HG03342 (cell line): ENCODE results near the gene SLC39A3.

Source experiments
- ATAC-seq: cut with Tn5 transposase; IDR thresholded peaks from one replicate; pipeline ENCODE4 v1.9.1; 2021; ENCODE audit warnings: mild to moderate bottlenecking, moderate library complexity; ENCODE audit not compliant: unreplicated experiment

SLC39A3 gene

GRCh38 chr19:2750808-2751437 is 11.1 kb upstream of the SLC39A3 start:
- ATAC-seq: no peak

GRCh38 chr19:2747349-2747748 is 7.5 kb upstream of the SLC39A3 start:
- no peak for ATAC-seq

DNA sequence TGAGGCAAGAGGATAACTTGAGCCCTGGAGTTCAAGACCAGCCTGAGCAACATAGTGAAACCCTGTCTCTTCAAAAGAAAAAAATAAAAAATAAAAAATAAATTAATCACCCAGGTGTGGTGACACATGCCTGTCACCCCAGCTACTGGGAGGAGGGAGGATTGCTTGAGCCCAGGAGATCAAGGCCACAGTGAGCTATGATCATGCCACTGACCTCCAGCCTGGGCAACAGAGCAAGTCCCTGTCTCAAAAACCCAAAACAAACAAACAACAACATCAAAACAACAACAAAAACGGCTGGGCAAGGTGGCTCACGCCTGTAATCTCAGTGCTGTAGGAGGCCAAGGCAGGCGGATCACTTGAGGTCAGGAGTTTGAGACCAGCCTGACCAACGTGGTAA is 4.3 kb upstream of the SLC39A3 start:
- no peak for ATAC-seq

DNA sequence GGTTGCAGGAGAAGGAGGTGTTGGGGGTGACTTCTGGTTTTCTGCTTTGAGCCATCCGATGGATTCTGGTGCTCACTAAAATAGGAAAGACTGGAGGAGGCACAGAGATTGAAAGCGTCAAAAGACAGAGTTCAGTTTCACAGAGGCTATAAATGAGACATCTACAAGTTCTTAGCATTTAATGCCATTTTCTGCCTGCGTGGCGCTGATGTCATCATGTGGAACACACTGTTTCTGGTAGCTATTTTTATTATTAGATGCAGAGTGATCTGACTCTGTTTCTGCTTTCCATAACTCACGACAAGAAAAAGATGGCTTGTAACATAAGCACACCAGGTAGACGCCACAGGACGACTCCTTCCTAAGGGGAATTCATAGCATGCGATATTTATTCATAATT is 3.3 kb upstream of the SLC39A3 start:
- no peak for ATAC-seq

GRCh38 chr19:2740314-2740656 is 468 bp upstream of the SLC39A3 start:
- ATAC-seq: no peak

GRCh38 chr19:2736550-2737190 is 3.1 kb downstream of the SLC39A3 start:
- ATAC-seq: no peak

GRCh38 chr19:2735374-2735773 is 4.4 kb downstream of the SLC39A3 start:
- ATAC-seq: no peak

DNA sequence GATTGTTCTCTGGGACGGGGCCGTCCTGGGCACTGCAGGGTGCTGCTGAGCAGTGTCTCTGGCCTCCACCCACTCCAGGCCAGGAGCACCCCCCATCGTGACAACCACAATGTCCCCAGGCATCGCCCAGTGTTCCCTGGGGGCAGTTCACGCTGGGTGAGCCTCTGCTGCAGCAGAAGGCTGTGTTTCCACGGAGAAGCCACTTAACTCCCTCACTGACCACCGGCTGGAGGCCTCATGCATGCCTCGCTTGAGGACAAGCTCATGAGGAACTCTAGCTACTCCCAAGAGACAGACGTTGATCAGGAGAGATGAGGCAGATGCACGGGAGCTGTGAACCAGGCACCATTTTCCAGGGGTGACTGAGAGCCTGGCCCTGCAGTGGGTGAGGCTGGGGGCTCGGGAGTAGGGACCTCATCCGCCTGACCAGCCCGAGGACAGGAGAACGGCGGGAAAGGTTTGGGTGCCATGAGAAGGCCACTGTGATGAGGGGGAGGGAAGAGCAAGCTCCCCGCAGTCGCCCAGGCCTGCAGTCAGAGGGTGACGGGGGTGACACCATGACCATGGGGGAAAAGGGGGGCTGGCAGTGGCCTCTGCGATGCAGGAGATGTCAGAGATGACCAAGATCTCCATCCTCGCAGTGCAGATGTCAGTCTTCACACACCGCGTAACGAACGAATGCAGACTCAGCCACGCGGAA is 5.1 kb downstream of the SLC39A3 start:
- ATAC-seq: no peak

- ATAC-seq: no peak
These were observed 5.8 kb downstream of the SLC39A3 start for GRCh38 chr19:2733930-2734588.

DNA sequence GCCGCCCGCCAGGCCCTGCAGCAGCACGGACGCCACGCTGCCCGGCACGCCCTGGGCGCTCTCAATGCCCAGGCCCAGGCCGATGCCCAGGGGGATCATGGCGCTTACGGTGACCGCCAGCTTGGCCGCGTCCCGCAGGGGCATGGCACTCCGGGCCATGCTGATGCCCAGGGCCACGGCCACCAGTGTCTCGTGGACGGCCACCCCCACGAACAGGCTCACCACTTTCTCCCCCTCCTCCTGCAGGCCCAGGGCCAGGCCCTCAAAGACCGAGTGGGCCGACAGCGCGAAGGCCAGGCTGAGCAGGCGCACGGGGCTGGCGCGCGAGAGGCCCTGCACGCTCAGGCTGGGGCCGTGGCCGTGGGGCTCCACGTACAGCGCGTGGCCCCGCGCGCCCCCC is 6.9 kb downstream of the SLC39A3 start:
- ATAC-seq: no peak

- no peak for ATAC-seq
These were observed 7.6 kb downstream of the SLC39A3 start for GRCh38 chr19:2732157-2732725.

GRCh38 chr19:2731181-2731995 is 8.4 kb downstream of the SLC39A3 start:
- ATAC-seq: no peak

DNA sequence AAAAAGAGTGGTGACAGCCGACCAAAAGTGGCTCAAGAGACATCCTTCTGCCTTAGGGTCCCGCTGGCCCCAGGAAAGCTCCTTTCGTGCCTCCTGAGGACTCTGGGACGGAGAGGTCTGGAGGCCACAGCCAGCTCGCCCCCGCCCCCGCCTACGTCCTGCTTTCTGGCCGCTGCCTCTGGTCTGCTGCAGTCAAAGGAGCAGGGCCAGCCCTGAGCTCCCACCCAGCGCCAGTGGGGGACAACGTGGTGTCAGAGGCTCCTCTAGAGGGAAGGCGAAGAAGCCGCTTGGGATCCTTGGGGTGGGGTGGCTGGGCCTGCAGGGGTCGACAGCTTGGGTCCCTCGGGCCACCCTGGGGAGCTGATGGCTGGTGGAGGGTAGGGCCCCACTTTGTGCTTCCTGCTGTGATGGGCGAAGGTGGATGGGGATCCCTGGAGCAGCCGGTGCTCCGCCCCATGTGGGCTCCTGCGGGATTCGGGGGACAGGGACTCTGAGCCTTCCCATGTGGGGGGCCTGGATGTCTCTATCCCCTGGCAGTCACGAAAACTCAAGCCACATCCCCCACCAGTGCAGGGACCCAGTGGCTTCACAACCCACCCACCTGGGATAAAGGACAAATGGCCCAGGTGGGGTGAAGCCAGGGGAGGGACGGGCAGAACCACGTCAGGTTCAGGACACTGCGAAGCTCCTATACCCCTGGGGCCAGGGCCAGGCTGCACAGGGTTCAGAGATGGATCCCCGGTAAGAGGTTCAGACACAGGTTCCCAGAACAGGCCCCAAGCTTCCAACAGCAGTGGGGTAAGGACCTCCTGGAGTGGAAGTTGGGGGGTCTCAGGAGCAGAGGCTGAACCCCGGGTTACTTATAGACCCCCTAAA is 9.6 kb downstream of the SLC39A3 start:
- no peak for ATAC-seq

- ATAC-seq: no peak
These were observed 10.9 kb downstream of the SLC39A3 start for GRCh38 chr19:2728783-2729387.

- no peak for ATAC-seq
These were observed 12.2 kb downstream of the SLC39A3 start for GRCh38 chr19:2727640-2727944.

DNA sequence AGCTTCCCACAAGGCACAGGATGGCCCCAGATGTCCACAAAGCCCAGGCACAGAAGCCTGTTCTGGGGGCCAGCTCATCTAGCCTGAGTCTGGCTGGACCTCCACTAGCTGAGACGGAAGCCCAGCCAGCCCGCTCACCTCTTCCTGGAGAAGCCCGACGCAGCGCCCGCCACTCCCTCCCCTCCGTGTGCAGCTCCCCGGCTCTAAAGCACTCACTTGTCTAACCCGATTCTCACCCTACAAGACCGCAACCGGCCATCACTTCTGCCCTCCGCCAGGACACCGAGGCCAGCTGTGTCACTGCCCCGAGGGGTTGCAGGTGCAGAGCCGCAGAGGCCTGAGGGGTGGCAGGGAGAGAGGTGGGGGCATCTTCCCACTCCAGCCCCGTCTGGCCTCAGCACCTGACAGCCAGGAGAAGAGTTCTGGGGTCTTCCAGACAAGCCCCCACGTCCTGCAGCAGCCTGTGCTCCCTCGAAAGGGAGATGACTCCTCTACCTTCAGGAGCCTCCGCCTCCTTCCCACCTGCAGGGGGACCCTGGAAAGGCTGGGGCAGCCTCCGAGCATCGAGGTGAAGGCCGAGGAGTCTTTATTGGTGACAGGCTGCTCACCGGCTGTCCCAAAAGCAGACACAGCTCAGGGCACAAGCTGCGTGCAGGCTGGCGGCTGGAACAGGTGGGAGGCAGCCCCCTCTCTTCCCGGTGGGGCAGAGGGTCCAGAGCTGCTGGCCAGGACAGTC is 12.7 kb downstream of the SLC39A3 start:
- no peak for ATAC-seq

- ATAC-seq: no peak
These were observed 13.5 kb downstream of the SLC39A3 start for GRCh38 chr19:2726160-2726855.

GRCh38 chr19:2724148-2724557 is 15.7 kb downstream of the SLC39A3 start:
- no peak for ATAC-seq
